Astrocyte (in vitro differentiated cells and primary cell): ENCODE results near the gene KBTBD6. TPM values are rescaled to one million over a fixed set of nuclear protein-coding genes. Genes with fewer than 3 reads are reported as not detected.

Source experiments
- DNase-seq: peaks from one replicate; pipeline ENCODE4 v3.0.0-alpha.2; 2010; ENCODE audit warnings: low read depth
- FAIRE-seq: peaks from 2 replicates; lab custom pipeline; 2011; peaks lifted over from hg19 to GRCh38; lab: Jason Lieb, UNC
- H2AFZ ChIP-seq: 2 replicates; pipeline ENCODE4 v1.6.0; 2012; ENCODE audit warnings: low read depth, low read length, inconsistent platforms
- H3K27ac ChIP-seq: 2 replicates; pipeline ENCODE4 v1.5.1; 2011; ENCODE audit warnings: low read depth, low read length, inconsistent platforms
- H3K27me3 ChIP-seq: 2 replicates; pipeline ENCODE4 v1.6.0; 2011; ENCODE audit warnings: low read length, inconsistent platforms; ENCODE audit not compliant: insufficient read depth
- H3K36me3 ChIP-seq: 2 replicates; pipeline ENCODE4 v1.5.1; 2011; ENCODE audit warnings: low read length, inconsistent platforms; ENCODE audit not compliant: insufficient read depth
- H3K4me1 ChIP-seq: 2 replicates; pipeline ENCODE4 v1.5.1; 2011; ENCODE audit warnings: low read length, inconsistent platforms; ENCODE audit not compliant: insufficient read depth
- H3K4me2 ChIP-seq: 2 replicates; pipeline ENCODE4 v1.6.0; 2012; ENCODE audit warnings: low read length, inconsistent platforms
- H3K4me3 ChIP-seq: 2 replicates; pipeline ENCODE4 v1.5.1; 2011; ENCODE audit warnings: low read depth, mild to moderate bottlenecking, low read length, inconsistent platforms; ENCODE audit not compliant: insufficient read depth
- H3K79me2 ChIP-seq: 2 replicates; pipeline ENCODE4 v1.6.0; 2012; ENCODE audit warnings: mild to moderate bottlenecking, low read length, inconsistent platforms; ENCODE audit not compliant: insufficient read depth
- H3K9ac ChIP-seq: 2 replicates; pipeline ENCODE4 v1.6.0; 2012; ENCODE audit warnings: mild to moderate bottlenecking, low read length, inconsistent platforms
- H3K9me3 ChIP-seq: 2 replicates; pipeline ENCODE4 v1.5.1; 2012; ENCODE audit warnings: low read depth, mild to moderate bottlenecking, low read length, inconsistent platforms; ENCODE audit not compliant: insufficient read depth
- H4K20me1 ChIP-seq: 2 replicates; pipeline ENCODE4 v1.6.0; 2012; ENCODE audit warnings: low read length, inconsistent platforms; ENCODE audit not compliant: insufficient read depth
- H3K27ac Mint-ChIP-seq: one replicate; pipeline ENCODE4 v1.8.0; 2021; ENCODE audit warnings: mild to moderate bottlenecking, mixed read lengths; ENCODE audit not compliant: unreplicated experiment
- H3K27me3 Mint-ChIP-seq: one replicate; pipeline ENCODE4 v1.8.0; 2021; ENCODE audit warnings: low read depth, mixed read lengths; ENCODE audit not compliant: unreplicated experiment
- H3K36me3 Mint-ChIP-seq: one replicate; pipeline ENCODE4 v1.8.0; 2021; ENCODE audit warnings: low read depth, mixed read lengths; ENCODE audit not compliant: unreplicated experiment
- H3K4me1 Mint-ChIP-seq: one replicate; pipeline ENCODE4 v1.8.0; 2021; ENCODE audit warnings: low read depth, mixed read lengths; ENCODE audit not compliant: unreplicated experiment
- H3K4me3 Mint-ChIP-seq: one replicate; pipeline ENCODE4 v1.8.0; 2021; ENCODE audit warnings: mild to moderate bottlenecking, moderate library complexity, mixed read lengths; ENCODE audit not compliant: unreplicated experiment
- H3K9me3 Mint-ChIP-seq: one replicate; pipeline ENCODE4 v1.8.0; 2021; ENCODE audit warnings: mild to moderate bottlenecking, mixed read lengths; ENCODE audit not compliant: unreplicated experiment
- EZH2 ChIP-seq: IDR thresholded peaks from 2 replicates; pipeline ENCODE4 v1.6.1; 2012; ENCODE audit warnings: mild to moderate bottlenecking, low read length, inconsistent platforms; ENCODE audit not compliant: insufficient read depth
- total RNA-seq: library from RNA; stranded (reverse); gene quantifications from 2 replicates; pipeline ENCODE4 v1.2.1, GENCODE V29; 2021
- TF ChIP-seq, protein P1 (sequence below): IDR thresholded peaks from 2 replicates; pipeline ENCODE4 v1.5.1; 2011; ENCODE audit warnings: low read depth, mild to moderate bottlenecking, inconsistent platforms, low read length, moderate library complexity; ENCODE audit not compliant: insufficient read depth

KBTBD6 gene
- total RNA-seq, 1 donor from 2014 or later: 9.6 TPM

DNA sequence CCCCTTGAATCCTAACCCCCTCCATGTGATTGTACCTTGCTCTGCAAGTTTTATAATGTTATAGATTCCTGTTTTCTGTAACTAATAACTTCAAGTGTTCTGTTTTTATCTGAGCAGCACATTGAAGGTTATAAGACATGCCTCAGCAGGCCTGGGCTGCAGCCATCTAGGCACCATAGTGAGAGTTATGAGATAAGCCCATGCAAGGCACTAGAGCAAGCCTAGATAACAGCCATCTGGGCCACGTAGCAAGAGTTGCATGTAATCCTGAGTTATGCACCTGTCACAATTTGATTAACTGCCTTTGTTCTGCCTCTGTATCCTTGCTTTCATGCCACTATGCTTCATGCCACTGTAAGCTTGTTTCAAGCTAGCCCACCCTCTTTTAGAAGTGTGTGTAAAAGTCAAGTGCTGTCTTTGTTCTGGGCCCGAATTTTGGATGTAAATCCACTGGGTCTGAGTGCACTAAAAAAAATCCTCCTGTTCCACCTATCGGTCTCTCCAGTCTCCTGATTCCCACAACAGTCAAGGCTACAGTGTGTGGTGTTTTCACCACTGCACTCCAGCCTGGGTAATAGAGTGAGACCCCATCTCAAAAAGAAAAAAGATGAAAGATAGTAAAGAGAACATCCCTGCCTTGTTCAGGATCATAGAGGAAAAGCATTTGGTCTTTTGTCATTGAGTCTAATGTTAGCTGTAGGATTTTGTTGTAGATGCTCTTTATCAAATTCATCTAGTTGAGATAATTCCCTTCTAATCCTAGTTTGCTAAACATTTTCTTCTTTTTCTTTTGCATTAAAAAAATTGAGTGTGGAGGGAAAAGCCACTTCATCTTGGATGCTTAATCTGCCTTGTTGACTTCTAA, 16.0 kb upstream of the KBTBD6 start:
- H2AFZ ChIP-seq: no peak overlapping the region
- H3K36me3 ChIP-seq: no peaks in the 10 kb centered on the region
- H3K79me2 ChIP-seq: no peaks in the 10 kb centered on the region
- no peak for FAIRE-seq
- no peaks in the 10 kb centered on the region for H3K4me1 ChIP-seq
- Mint-ChIP-seq H3K36me3 (peaks cover 14% of the 10 kb centered on the region), H3K9me3 (peaks cover 38% of the 10 kb centered on the region), H3K4me3 (no peak overlapping the region), H3K27me3 (no peaks in the 10 kb centered on the region), H3K4me1 (no peaks in the 10 kb centered on the region), H3K27ac (no peak overlapping the region)
- H3K27me3 ChIP-seq: no peaks in the 10 kb centered on the region
- H4K20me1 ChIP-seq: no peaks in the 10 kb centered on the region
- no peak for DNase-seq
- no peak overlapping the region for H3K27ac ChIP-seq
- H3K9me3 ChIP-seq: peaks cover 11% of the 10 kb centered on the region
- TF ChIP-seq, protein P1, sequence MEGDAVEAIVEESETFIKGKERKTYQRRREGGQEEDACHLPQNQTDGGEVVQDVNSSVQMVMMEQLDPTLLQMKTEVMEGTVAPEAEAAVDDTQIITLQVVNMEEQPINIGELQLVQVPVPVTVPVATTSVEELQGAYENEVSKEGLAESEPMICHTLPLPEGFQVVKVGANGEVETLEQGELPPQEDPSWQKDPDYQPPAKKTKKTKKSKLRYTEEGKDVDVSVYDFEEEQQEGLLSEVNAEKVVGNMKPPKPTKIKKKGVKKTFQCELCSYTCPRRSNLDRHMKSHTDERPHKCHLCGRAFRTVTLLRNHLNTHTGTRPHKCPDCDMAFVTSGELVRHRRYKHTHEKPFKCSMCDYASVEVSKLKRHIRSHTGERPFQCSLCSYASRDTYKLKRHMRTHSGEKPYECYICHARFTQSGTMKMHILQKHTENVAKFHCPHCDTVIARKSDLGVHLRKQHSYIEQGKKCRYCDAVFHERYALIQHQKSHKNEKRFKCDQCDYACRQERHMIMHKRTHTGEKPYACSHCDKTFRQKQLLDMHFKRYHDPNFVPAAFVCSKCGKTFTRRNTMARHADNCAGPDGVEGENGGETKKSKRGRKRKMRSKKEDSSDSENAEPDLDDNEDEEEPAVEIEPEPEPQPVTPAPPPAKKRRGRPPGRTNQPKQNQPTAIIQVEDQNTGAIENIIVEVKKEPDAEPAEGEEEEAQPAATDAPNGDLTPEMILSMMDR: no peak
- TF ChIP-seq EZH2: no peak
- no peak overlapping the region for H3K4me2 ChIP-seq
- no peak overlapping the region for H3K4me3 ChIP-seq
- no peak overlapping the region for H3K9ac ChIP-seq

DNA sequence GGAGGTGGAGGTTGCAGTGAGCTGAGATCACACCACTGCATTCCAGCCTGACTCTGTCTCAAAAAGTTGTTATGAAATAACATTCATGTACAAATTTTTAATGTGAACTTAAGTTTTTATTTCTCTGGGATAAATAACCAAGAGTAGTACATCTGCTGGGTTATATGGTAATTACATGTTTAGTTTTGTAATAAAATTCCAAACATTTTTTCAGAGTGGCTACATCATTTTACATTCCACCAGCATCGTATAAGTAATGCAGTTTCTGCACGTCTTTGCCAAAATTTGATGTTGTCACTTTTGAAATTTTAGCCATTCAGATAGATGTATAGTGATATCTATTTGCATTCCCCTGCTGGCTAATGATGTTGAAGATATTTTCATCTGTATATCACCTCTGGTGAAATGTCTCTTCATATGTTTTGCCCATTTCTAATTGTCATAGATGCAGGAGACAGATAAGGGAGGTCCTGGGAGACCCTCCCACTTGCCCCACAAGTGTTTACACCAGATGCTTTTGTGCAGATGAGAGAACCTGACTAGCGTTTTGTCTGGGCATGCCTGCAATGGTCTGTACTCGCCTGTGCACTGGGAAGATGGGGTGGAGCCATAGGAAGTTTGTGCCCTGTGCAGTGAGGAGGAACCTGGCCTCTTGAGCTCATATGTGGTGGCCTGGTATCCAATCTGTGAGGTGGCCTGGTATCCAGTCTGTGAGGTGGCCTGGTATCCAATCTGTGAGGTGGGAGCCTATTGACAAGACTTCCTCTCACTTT, 12.7 kb upstream of the KBTBD6 start:
- Mint-ChIP-seq H3K4me1 (no peaks in the 10 kb centered on the region), H3K4me3 (no peak overlapping the region), H3K9me3 (peaks cover 28% of the 10 kb centered on the region), H3K36me3 (peaks cover 14% of the 10 kb centered on the region), H3K27me3 (no peaks in the 10 kb centered on the region), H3K27ac (no peak overlapping the region)
- H3K27ac ChIP-seq: no peak overlapping the region
- H3K27me3 ChIP-seq: no peaks in the 10 kb centered on the region
- TF ChIP-seq EZH2: no peak
- no peaks in the 10 kb centered on the region for H3K79me2 ChIP-seq
- H4K20me1 ChIP-seq: no peaks in the 10 kb centered on the region
- no peak overlapping the region for H3K4me3 ChIP-seq
- H3K4me2 ChIP-seq: peak overlapping the region; percentile 0
- DNase-seq (peak; percentile 23), FAIRE-seq (no peak)
- no peaks in the 10 kb centered on the region for H3K4me1 ChIP-seq
- no peaks in the 10 kb centered on the region for H3K36me3 ChIP-seq
- H2AFZ ChIP-seq: peak overlapping the region; percentile 40
- no peak overlapping the region for H3K9ac ChIP-seq
- H3K9me3 ChIP-seq: peaks cover 11% of the 10 kb centered on the region

DNA sequence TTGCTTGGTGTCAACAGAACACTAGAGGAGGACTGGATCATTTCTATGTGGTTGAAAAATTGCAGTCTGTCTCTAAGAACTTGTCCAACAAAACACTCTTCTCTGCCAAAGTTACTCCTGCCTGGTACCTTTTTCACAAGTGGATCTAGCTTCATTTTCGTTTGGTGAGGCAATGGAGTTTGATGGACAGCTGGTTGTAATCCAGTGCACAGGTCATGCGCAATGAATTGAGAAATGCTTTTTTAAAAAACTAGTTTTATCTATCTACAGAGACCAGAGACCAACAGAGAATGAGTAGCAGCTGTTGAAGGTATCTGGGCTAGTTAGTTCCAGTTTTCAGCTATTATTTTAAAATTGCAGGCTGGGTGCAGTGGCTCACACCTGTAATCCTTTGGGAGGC, 12.0 kb upstream of the KBTBD6 start:
- H3K4me3 ChIP-seq: no peak overlapping the region
- no peaks in the 10 kb centered on the region for H3K27me3 ChIP-seq
- no peaks in the 10 kb centered on the region for H3K36me3 ChIP-seq
- H3K9ac ChIP-seq: no peak overlapping the region
- H3K27ac Mint-ChIP-seq: no peak overlapping the region
- no peaks in the 10 kb centered on the region for H4K20me1 ChIP-seq
- H3K36me3 Mint-ChIP-seq: peaks cover 9% of the 10 kb centered on the region
- no peaks in the 10 kb centered on the region for H3K27me3 Mint-ChIP-seq
- no peaks in the 10 kb centered on the region for H3K79me2 ChIP-seq
- TF ChIP-seq EZH2: no peak
- TF ChIP-seq, protein P1: no peak
- H3K4me1 ChIP-seq: no peaks in the 10 kb centered on the region
- DNase-seq: no peak
- H2AFZ ChIP-seq: no peak overlapping the region
- H3K4me1 Mint-ChIP-seq: no peaks in the 10 kb centered on the region
- no peak overlapping the region for H3K4me2 ChIP-seq
- peaks cover 21% of the 10 kb centered on the region for H3K9me3 Mint-ChIP-seq
- no peak overlapping the region for H3K27ac ChIP-seq
- no peak for FAIRE-seq
- H3K4me3 Mint-ChIP-seq: no peak overlapping the region
- peaks cover 9% of the 10 kb centered on the region for H3K9me3 ChIP-seq
